ENCODE results near the gene CD1B.

GRCh38 chr1:158371188-158371953, 40.0 kb upstream of the CD1B start:
- no peak for TF ChIP-seq CTCF (IDR thresholded peaks at IDR 0.05)
- no peak for TF ChIP-seq POLR2A (IDR thresholded peaks at IDR 0.05)
